ENCODE data around the gene TMEM165. TPM values are rescaled to one million over a fixed set of nuclear protein-coding genes. Genes with fewer than 3 reads are reported as not detected.

Gene TMEM165
- total and polyA plus RNA-seq, 9 of the 15 experiments (the other 6 are each of a cell fraction or from before 2014, with no cell fraction given), result 21.3 to 145 (median 96.8) TPM

DNA sequence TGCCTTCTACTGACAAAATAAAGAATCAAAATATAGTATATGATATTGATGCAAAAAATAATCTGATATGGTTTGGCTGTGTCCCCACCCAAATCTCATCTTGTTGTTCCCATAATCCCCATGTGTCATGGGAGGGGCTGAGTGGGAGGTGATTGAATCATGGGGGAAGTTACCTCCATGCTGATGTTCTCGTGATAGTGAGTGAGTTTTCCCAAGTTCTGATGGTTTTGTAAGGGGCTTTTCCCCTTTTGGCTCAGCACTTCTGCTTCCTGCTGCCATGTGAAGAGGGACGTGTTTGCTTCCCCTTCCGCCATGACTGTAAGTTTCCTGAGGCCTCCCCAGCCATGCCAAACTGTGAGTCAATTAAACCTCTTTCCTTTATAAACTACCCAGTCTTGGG, 70.2 kb downstream of the TMEM165 start:
- no TSS peak for BruUV-seq (replicated peaks)
- 100% methylated on average over 3 of the region's 3 CpGs for WGBS (ENCODE audit: insufficient coverage, low coverage, missing lambda C conversion rate)
- H3K4me2 ChIP-seq (ENCODE audit: insufficient read depth, low read length), result no peak overlapping the region
- H3K9ac ChIP-seq (ENCODE audit: insufficient read depth in 1 of 2, low read depth in 2 of 2, low read length in 2 of 2), result no peak overlapping the region
- ATAC-seq (no peak), DNase-seq (ENCODE audit: extremely low read depth in 1 of 4, low spot score in 3 of 4) (no peak), FAIRE-seq (no peak)
- H4K20me1 ChIP-seq (replicated peaks; ENCODE audit: control insufficient read depth, insufficient read depth, low read length), result no peaks in the 10 kb centered on the region
- H3K27me3 ChIP-seq (ENCODE audit: control insufficient read depth in 2 of 2, insufficient read depth in 2 of 2, low read length in 2 of 2), result no peaks in the 10 kb centered on the region
- TF ChIP-seq NR3C1 (CRISPR knock-in tag; IDR thresholded peaks at IDR 0.05) (no peak), ZNF133 (CRISPR knock-in tag; IDR thresholded peaks at IDR 0.05) (no peak), RBM15 (IDR thresholded peaks at IDR 0.05; ENCODE audit: insufficient read depth, low read length) (no peak), ZFP30 (CRISPR knock-in tag; IDR thresholded peaks at IDR 0.05; ENCODE audit: borderline replicate concordance) (no peak), IFI16 (CRISPR knock-in tag; IDR thresholded peaks at IDR 0.05) (no peak), NFE2L1 (tag; IDR thresholded peaks at IDR 0.05; ENCODE audit: borderline replicate concordance, low read depth) (no peak), ZNF174 (CRISPR knock-in tag; IDR thresholded peaks at IDR 0.05) (no peak), CC2D1A (IDR thresholded peaks at IDR 0.05) (peak; percentile 57; the same call in 1 of the 2 replicates), ZNF143 (CRISPR knock-in tag; IDR thresholded peaks at IDR 0.05) (no peak), MTA3 (IDR thresholded peaks at IDR 0.05; ENCODE audit: borderline replicate concordance) (no peak)
- TF ChIP-seq, protein P1, sequence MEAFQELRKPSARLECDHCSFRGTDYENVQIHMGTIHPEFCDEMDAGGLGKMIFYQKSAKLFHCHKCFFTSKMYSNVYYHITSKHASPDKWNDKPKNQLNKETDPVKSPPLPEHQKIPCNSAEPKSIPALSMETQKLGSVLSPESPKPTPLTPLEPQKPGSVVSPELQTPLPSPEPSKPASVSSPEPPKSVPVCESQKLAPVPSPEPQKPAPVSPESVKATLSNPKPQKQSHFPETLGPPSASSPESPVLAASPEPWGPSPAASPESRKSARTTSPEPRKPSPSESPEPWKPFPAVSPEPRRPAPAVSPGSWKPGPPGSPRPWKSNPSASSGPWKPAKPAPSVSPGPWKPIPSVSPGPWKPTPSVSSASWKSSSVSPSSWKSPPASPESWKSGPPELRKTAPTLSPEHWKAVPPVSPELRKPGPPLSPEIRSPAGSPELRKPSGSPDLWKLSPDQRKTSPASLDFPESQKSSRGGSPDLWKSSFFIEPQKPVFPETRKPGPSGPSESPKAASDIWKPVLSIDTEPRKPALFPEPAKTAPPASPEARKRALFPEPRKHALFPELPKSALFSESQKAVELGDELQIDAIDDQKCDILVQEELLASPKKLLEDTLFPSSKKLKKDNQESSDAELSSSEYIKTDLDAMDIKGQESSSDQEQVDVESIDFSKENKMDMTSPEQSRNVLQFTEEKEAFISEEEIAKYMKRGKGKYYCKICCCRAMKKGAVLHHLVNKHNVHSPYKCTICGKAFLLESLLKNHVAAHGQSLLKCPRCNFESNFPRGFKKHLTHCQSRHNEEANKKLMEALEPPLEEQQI (IDR thresholded peaks at IDR 0.05), result 0 out of 2 replicates have a peak, but pooled peaks have one; percentile 49
- H3K9me1 ChIP-seq (ENCODE audit: control insufficient read depth, insufficient read depth, low read length), result no peaks in the 10 kb centered on the region
- H3K27ac ChIP-seq (ENCODE audit: extremely low read depth, low read depth, low read length), result no peak overlapping the region
- H3K79me2 ChIP-seq (ENCODE audit: control insufficient read depth, insufficient read depth, low read length), result no peaks in the 10 kb centered on the region
- peaks cover 39% of the 10 kb centered on the region; the same call in 1 of the 3 replicates for H3K36me3 ChIP-seq (ENCODE audit: control insufficient read depth, insufficient read depth, low read length)
- in situ Hi-C loops (cut with MboI), result no loop called here
- CTCF ChIA-PET (ENCODE audit: low intra/inter-chr PET ratio), result no interaction called here
- POLR2A ChIA-PET, result no interaction called here
- no peak overlapping the region for H3K4me3 ChIP-seq
- H3K4me1 ChIP-seq (replicated peaks in 1 of 2; ENCODE audit: control insufficient read depth in 2 of 2, insufficient read depth in 2 of 2, low read length in 2 of 2), result no peaks in the 10 kb centered on the region
- H2AFZ ChIP-seq (ENCODE audit: low read depth, low read length), result no peak overlapping the region
- peaks cover 2% of the 10 kb centered on the region; the same call in 1 of the 2 replicates for H3K9me3 ChIP-seq (replicated peaks; ENCODE audit: control insufficient read depth, insufficient read depth, low read depth, low read length)
- intact Hi-C loops (cut with micrococcal nuclease), result no loop called here
